ENCODE measurements around the gene WWOX.

The WWOX gene

GRCh38 chr16:78317564-78318240, 218.2 kb downstream of the WWOX start:
- H3K9me3 ChIP-seq (ENCODE audit: control insufficient read depth, low read length) = no peaks in the 10 kb centered on the region
- H3K36me3 ChIP-seq (ENCODE audit: control insufficient read depth, insufficient read depth, low read length) = no peaks in the 10 kb centered on the region
- H3K4me3 ChIP-seq (ENCODE audit: insufficient read depth, low read depth, low read length, poor library complexity, severe bottlenecking) = no peak overlapping the region
- H3K4me1 ChIP-seq (ENCODE audit: control insufficient read depth, insufficient read depth, low read length, poor library complexity, severe bottlenecking) = no peaks in the 10 kb centered on the region
- no peak overlapping the region for H3K27ac ChIP-seq (ENCODE audit: insufficient read depth, low read length, poor library complexity, severe bottlenecking)
- DNase-seq = no peak
- no peaks in the 10 kb centered on the region for H3K27me3 ChIP-seq (replicated peaks; ENCODE audit: control insufficient read depth, insufficient read depth, low read length, poor library complexity, severe bottlenecking)

GRCh38 chr16:78321620-78322360, 222.3 kb downstream of the WWOX start:
- no peak for DNase-seq
- Histone ChIP-seq H3K36me3 (ENCODE audit: control insufficient read depth, insufficient read depth, low read length) (no peaks in the 10 kb centered on the region), H3K27me3 (replicated peaks; ENCODE audit: control insufficient read depth, insufficient read depth, low read length, poor library complexity, severe bottlenecking) (no peaks in the 10 kb centered on the region), H3K4me1 (ENCODE audit: control insufficient read depth, insufficient read depth, low read length, poor library complexity, severe bottlenecking) (no peaks in the 10 kb centered on the region), H3K9me3 (ENCODE audit: control insufficient read depth, low read length) (no peaks in the 10 kb centered on the region), H3K27ac (ENCODE audit: insufficient read depth, low read length, poor library complexity, severe bottlenecking) (no peak overlapping the region), H3K4me3 (ENCODE audit: insufficient read depth, low read depth, low read length, poor library complexity, severe bottlenecking) (no peak overlapping the region)

- DNase-seq = no peak
- no peaks in the 10 kb centered on the region for H3K4me1 ChIP-seq (ENCODE audit: control insufficient read depth, insufficient read depth, low read length, poor library complexity, severe bottlenecking)
- no peaks in the 10 kb centered on the region for H3K36me3 ChIP-seq (ENCODE audit: control insufficient read depth, insufficient read depth, low read length)
- H3K4me3 ChIP-seq (ENCODE audit: insufficient read depth, low read depth, low read length, poor library complexity, severe bottlenecking) = no peak overlapping the region
- H3K9me3 ChIP-seq (ENCODE audit: control insufficient read depth, low read length) = no peaks in the 10 kb centered on the region
- H3K27ac ChIP-seq (ENCODE audit: insufficient read depth, low read length, poor library complexity, severe bottlenecking) = no peak overlapping the region
- H3K27me3 ChIP-seq (replicated peaks; ENCODE audit: control insufficient read depth, insufficient read depth, low read length, poor library complexity, severe bottlenecking) = no peaks in the 10 kb centered on the region
Observed at GRCh38 chr16:78323315-78323714, 223.9 kb downstream of the WWOX start.

- no peaks in the 10 kb centered on the region for H3K4me1 ChIP-seq (ENCODE audit: control insufficient read depth, insufficient read depth, low read length, poor library complexity, severe bottlenecking)
- H3K36me3 ChIP-seq (ENCODE audit: control insufficient read depth, insufficient read depth, low read length) = no peaks in the 10 kb centered on the region
- H3K9me3 ChIP-seq (ENCODE audit: control insufficient read depth, low read length) = no peaks in the 10 kb centered on the region
- DNase-seq = no peak
- H3K27me3 ChIP-seq (replicated peaks; ENCODE audit: control insufficient read depth, insufficient read depth, low read length, poor library complexity, severe bottlenecking) = no peaks in the 10 kb centered on the region
- H3K27ac ChIP-seq (ENCODE audit: insufficient read depth, low read length, poor library complexity, severe bottlenecking) = no peak overlapping the region
- no peak overlapping the region for H3K4me3 ChIP-seq (ENCODE audit: insufficient read depth, low read depth, low read length, poor library complexity, severe bottlenecking)
Observed at GRCh38 chr16:78324649-78325285, 225.3 kb downstream of the WWOX start.

GRCh38 chr16:78325468-78326352, 226.3 kb downstream of the WWOX start:
- Histone ChIP-seq H3K4me1 (ENCODE audit: control insufficient read depth, insufficient read depth, low read length, poor library complexity, severe bottlenecking) (no peaks in the 10 kb centered on the region), H3K9me3 (ENCODE audit: control insufficient read depth, low read length) (no peaks in the 10 kb centered on the region), H3K36me3 (ENCODE audit: control insufficient read depth, insufficient read depth, low read length) (no peaks in the 10 kb centered on the region), H3K27me3 (replicated peaks; ENCODE audit: control insufficient read depth, insufficient read depth, low read length, poor library complexity, severe bottlenecking) (no peaks in the 10 kb centered on the region), H3K27ac (ENCODE audit: insufficient read depth, low read length, poor library complexity, severe bottlenecking) (no peak overlapping the region), H3K4me3 (ENCODE audit: insufficient read depth, low read depth, low read length, poor library complexity, severe bottlenecking) (no peak overlapping the region)
- DNase-seq = no peak

- H3K27me3 ChIP-seq (replicated peaks; ENCODE audit: control insufficient read depth, insufficient read depth, low read length, poor library complexity, severe bottlenecking) = no peaks in the 10 kb centered on the region
- no peak overlapping the region for H3K27ac ChIP-seq (ENCODE audit: insufficient read depth, low read length, poor library complexity, severe bottlenecking)
- H3K36me3 ChIP-seq (ENCODE audit: control insufficient read depth, insufficient read depth, low read length) = no peaks in the 10 kb centered on the region
- H3K4me1 ChIP-seq (ENCODE audit: control insufficient read depth, insufficient read depth, low read length, poor library complexity, severe bottlenecking) = no peaks in the 10 kb centered on the region
- H3K9me3 ChIP-seq (ENCODE audit: control insufficient read depth, low read length) = no peaks in the 10 kb centered on the region
- no peak for DNase-seq
- no peak overlapping the region for H3K4me3 ChIP-seq (ENCODE audit: insufficient read depth, low read depth, low read length, poor library complexity, severe bottlenecking)
Observed at GRCh38 chr16:78326731-78327130, 227.3 kb downstream of the WWOX start.

GRCh38 chr16:78331731-78332130, 232.3 kb downstream of the WWOX start:
- DNase-seq = no peak
- Histone ChIP-seq H3K4me3 (ENCODE audit: insufficient read depth, low read depth, low read length, poor library complexity, severe bottlenecking) (no peak overlapping the region), H3K27ac (ENCODE audit: insufficient read depth, low read length, poor library complexity, severe bottlenecking) (no peak overlapping the region), H3K9me3 (ENCODE audit: control insufficient read depth, low read length) (no peaks in the 10 kb centered on the region), H3K4me1 (ENCODE audit: control insufficient read depth, insufficient read depth, low read length, poor library complexity, severe bottlenecking) (no peaks in the 10 kb centered on the region), H3K36me3 (ENCODE audit: control insufficient read depth, insufficient read depth, low read length) (no peaks in the 10 kb centered on the region), H3K27me3 (replicated peaks; ENCODE audit: control insufficient read depth, insufficient read depth, low read length, poor library complexity, severe bottlenecking) (no peaks in the 10 kb centered on the region)

GRCh38 chr16:78333808-78334207, 234.4 kb downstream of the WWOX start:
- DNase-seq = no peak
- H3K27me3 ChIP-seq (replicated peaks; ENCODE audit: control insufficient read depth, insufficient read depth, low read length, poor library complexity, severe bottlenecking) = no peaks in the 10 kb centered on the region

GRCh38 chr16:78340590-78340989, 241.1 kb downstream of the WWOX start:
- no peak for DNase-seq
- H3K9me3 ChIP-seq (ENCODE audit: control insufficient read depth, low read length) = no peaks in the 10 kb centered on the region
- no peaks in the 10 kb centered on the region for H3K4me1 ChIP-seq (ENCODE audit: control insufficient read depth, insufficient read depth, low read length, poor library complexity, severe bottlenecking)
- H3K36me3 ChIP-seq (ENCODE audit: control insufficient read depth, insufficient read depth, low read length) = no peaks in the 10 kb centered on the region
- H3K27ac ChIP-seq (ENCODE audit: insufficient read depth, low read length, poor library complexity, severe bottlenecking) = no peak overlapping the region
- H3K27me3 ChIP-seq (replicated peaks; ENCODE audit: control insufficient read depth, insufficient read depth, low read length, poor library complexity, severe bottlenecking) = no peaks in the 10 kb centered on the region
- no peak overlapping the region for H3K4me3 ChIP-seq (ENCODE audit: insufficient read depth, low read depth, low read length, poor library complexity, severe bottlenecking)

More at GRCh38 chr16:78333808-78334207, 234.4 kb downstream of the WWOX start:
- Histone ChIP-seq H3K4me1 (ENCODE audit: control insufficient read depth, insufficient read depth, low read length, poor library complexity, severe bottlenecking) (no peaks in the 10 kb centered on the region), H3K9me3 (ENCODE audit: control insufficient read depth, low read length) (no peaks in the 10 kb centered on the region), H3K4me3 (ENCODE audit: insufficient read depth, low read depth, low read length, poor library complexity, severe bottlenecking) (no peak overlapping the region), H3K27ac (ENCODE audit: insufficient read depth, low read length, poor library complexity, severe bottlenecking) (no peak overlapping the region), H3K36me3 (ENCODE audit: control insufficient read depth, insufficient read depth, low read length) (no peaks in the 10 kb centered on the region)
